Prostate gland (tissue), 2 donors: ENCODE data around the gene TCF4. TPM values are rescaled to one million over a fixed set of nuclear protein-coding genes. Genes with fewer than 3 reads are reported as not detected.

Source experiments
- DNase-seq: peaks from one replicate; pipeline ENCODE4 v3.0.0-alpha.2; 2019; ENCODE audit warnings: low spot score
- H3K27ac ChIP-seq, 2 donors: fragments of 200-600 bp; sonication (generic); 2 replicates each; pipeline ENCODE4 v1.5.1; 2017 to 2019
- H3K27me3 ChIP-seq: fragments of 200-600 bp; sonication (generic); replicated peaks from 2 replicates; pipeline ENCODE4 v1.5.1; 2019; ENCODE audit not compliant: insufficient read depth
- H3K36me3 ChIP-seq, 2 donors: fragments of 200-600 bp; sonication (generic); 1 replicate in 1 of 2; 2 replicates in 1 of 2; pipeline versions ENCODE4 v1.5.1 to v1.8.1; 2017 to 2019
- H3K4me1 ChIP-seq: fragments of 200-600 bp; sonication (generic); replicated peaks from 2 replicates; pipeline ENCODE4 v1.5.1; 2019
- H3K4me3 ChIP-seq, 2 donors: fragments of 200-600 bp; sonication (generic); 2 replicates each; pipeline ENCODE4 v1.5.1; 2017 to 2019
- H3K9me3 ChIP-seq: fragments of 200-600 bp; sonication (generic); 2 replicates; pipeline ENCODE4 v1.5.1; 2017
- POLR2A ChIP-seq: fragments of 450-650 bp; IDR thresholded peaks from one replicate; pipeline ENCODE4 v1.6.1; 2016; ENCODE audit warnings: antibody characterized with exemption, mild to moderate bottlenecking
- POLR2AphosphoS5 ChIP-seq: sonication (generic); formaldehyde crosslinking; IDR thresholded peaks from one replicate; pipeline ENCODE4 v1.6.1; 2017; ENCODE audit warnings: antibody characterized with exemption
- WGBS: methylation state at CpG from one replicate; pipeline ENCODE4 v1.1.5; 2018; 5-methylcytosine and 5-hydroxymethylcytosine counted together
- intact Hi-C: fragments of 100-400 bp; cut with DNase I; formaldehyde crosslinking; loops from one replicate; pipeline ENCODE4 v1.14.2; 2022
- total RNA-seq, 2 donors: library from RNA; depleted of rRNA; stranded (reverse); fragments of >200 nt; gene quantifications; one replicate each; pipeline ENCODE4 v1.1.0, GENCODE V29; 2016
- TF ChIP-seq, protein P1 (sequence below), 4 experiments: fragments of 200-600 bp in 2 of 4; fragments of 450-650 bp in 2 of 4; sonication (generic) in 2 of 4; IDR thresholded peaks; 1 replicate in 3 of 4; 2 replicates in 1 of 4; pipeline ENCODE4 v1.5.1; 2016 to 2019; ENCODE audit warnings: antibody characterized with exemption in 4 of 4, mild to moderate bottlenecking in 2 of 4, moderate library complexity in 2 of 4

The TCF4 gene
- total RNA-seq, 2 donors from 2014 or later: 29.8 to 87.2 TPM

DNA sequence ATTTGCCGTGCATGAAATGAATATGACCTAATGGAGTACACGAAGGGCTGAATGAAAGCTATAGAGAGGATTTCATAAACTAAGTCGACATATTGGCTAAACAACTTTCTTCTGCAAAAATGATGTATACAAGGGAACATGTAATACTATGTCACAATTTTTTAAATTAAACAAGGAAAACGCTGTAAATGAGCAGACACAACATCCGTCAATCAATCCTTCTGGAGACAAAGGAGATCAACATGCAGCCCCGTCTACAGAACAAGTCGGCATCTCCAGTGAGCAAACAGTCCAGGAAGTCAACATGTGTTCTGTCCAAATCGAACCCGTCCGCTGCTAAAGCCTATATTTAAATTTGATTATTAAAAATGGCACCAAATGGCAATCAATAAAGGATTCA is 180.8 kb downstream of the TCF4 start:
- no peaks in the 10 kb centered on the region for H3K4me1 ChIP-seq
- intact Hi-C loops: no loop called here
- H3K36me3 ChIP-seq: no peaks in the 10 kb centered on the region
- WGBS: 69% methylated on average over 10 of the region's 10 CpGs
- no peaks in the 10 kb centered on the region for H3K9me3 ChIP-seq
- no peak overlapping the region for H3K4me3 ChIP-seq
- TF ChIP-seq, protein P1, sequence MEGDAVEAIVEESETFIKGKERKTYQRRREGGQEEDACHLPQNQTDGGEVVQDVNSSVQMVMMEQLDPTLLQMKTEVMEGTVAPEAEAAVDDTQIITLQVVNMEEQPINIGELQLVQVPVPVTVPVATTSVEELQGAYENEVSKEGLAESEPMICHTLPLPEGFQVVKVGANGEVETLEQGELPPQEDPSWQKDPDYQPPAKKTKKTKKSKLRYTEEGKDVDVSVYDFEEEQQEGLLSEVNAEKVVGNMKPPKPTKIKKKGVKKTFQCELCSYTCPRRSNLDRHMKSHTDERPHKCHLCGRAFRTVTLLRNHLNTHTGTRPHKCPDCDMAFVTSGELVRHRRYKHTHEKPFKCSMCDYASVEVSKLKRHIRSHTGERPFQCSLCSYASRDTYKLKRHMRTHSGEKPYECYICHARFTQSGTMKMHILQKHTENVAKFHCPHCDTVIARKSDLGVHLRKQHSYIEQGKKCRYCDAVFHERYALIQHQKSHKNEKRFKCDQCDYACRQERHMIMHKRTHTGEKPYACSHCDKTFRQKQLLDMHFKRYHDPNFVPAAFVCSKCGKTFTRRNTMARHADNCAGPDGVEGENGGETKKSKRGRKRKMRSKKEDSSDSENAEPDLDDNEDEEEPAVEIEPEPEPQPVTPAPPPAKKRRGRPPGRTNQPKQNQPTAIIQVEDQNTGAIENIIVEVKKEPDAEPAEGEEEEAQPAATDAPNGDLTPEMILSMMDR (IDR thresholded peaks at IDR 0.05): no peak
- TF ChIP-seq POLR2A: no peak
- TF ChIP-seq POLR2AphosphoS5: no peak
- no peak overlapping the region for H3K27ac ChIP-seq
- no peaks in the 10 kb centered on the region for H3K27me3 ChIP-seq
- no peak for DNase-seq

DNA sequence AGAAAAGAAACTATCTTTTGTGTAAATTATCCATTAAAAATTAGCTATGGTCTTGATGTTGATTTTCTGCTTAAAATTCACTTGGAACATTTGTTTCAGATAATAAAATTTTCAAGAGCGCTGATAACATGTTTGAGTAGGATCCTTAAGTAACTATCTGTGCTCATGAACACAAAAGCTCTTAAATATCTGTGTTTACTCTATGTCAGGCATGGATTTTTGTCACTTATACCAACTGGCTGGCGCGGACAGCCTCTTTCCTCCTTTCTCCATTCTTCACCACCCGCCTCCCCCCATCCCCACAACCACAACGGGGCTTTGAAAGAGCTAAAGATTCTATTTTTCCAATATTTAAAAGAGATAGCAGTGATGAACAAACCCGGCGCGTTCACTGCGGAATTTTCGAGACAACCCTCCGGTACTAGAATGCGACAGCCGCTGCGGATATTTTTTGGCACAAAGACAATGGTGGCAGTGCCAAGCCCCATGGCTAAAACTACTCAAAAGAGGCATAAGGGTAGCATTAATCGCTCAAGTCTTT is 181.5 kb downstream of the TCF4 start:
- no peak for DNase-seq
- 41% methylated on average over 15 of the region's 15 CpGs for WGBS
- Histone ChIP-seq H3K27ac (peak overlapping the region in 1 of 2 donors; percentile 6), H3K36me3 (no peaks in the 10 kb centered on the region), H3K4me1 (no peaks in the 10 kb centered on the region), H3K27me3 (no peaks in the 10 kb centered on the region), H3K9me3 (no peaks in the 10 kb centered on the region), H3K4me3 (peak overlapping the region; percentile 6 to 17)
- TF ChIP-seq, protein P1 (IDR thresholded peaks at IDR 0.05): no peak
- TF ChIP-seq POLR2A (no peak), POLR2AphosphoS5 (no peak)
- intact Hi-C loops: no loop called here

DNA sequence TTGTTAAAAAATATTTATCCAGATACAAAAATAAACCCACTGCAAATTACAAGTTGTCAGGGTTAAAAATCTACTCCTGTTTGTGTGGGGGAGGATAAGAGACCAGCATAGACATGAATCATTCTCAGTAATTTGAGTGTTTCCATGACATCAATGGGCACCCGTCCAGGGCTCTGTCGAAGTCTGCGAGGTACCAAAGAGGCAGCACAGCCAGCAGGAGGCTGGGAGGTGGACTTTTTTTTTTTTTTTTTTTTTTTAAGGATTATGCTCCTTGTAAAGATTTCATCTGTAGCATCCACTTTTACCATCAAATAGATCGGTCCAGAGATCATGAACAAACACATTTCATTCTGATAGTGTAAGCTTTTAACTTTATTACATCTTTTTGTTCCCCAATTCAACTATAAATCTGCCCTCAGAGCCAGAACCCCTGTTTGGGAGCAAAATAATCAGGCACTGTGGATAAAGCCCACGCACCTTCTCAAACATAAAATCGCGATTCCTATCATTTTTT is 182.0 kb downstream of the TCF4 start:
- no peaks in the 10 kb centered on the region for H3K27me3 ChIP-seq
- TF ChIP-seq, protein P1 (IDR thresholded peaks at IDR 0.05): no peak
- TF ChIP-seq POLR2AphosphoS5 (peak; percentile 40), POLR2A (no peak)
- peak overlapping the region in 1 of 2 donors; percentile 17 for H3K4me3 ChIP-seq
- 12% methylated on average over 7 of the region's 7 CpGs for WGBS
- H3K27ac ChIP-seq: peak overlapping the region in 1 of 2 donors; percentile 6
- no peaks in the 10 kb centered on the region for H3K36me3 ChIP-seq
- H3K9me3 ChIP-seq: no peaks in the 10 kb centered on the region
- DNase-seq: peak; percentile 61
- intact Hi-C loops: no loop called here
- no peaks in the 10 kb centered on the region for H3K4me1 ChIP-seq

DNA sequence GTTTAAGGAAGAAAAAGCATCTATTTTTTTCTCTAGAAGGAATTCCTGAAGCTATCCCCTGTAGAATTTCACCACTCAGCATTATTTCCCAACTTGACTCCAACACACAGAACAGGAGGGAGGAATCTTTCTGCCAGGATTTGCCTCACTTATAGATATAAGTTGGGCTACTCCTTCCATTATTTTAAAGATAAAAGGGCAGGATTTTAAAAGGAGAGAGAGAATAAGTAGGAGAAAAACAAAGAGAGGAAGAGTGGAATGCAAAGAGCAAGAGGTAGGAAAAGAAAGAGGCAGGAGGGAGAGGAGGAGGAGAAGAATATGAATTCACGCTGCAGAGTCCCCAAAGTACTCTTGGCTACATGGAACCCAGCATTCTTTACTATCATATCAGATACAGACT is 182.5 kb downstream of the TCF4 start:
- Histone ChIP-seq H3K27ac (no peak overlapping the region), H3K27me3 (no peaks in the 10 kb centered on the region), H3K4me3 (no peak overlapping the region), H3K9me3 (no peaks in the 10 kb centered on the region), H3K4me1 (no peaks in the 10 kb centered on the region), H3K36me3 (no peaks in the 10 kb centered on the region)
- WGBS: 7% methylated on average over 1 of the region's 1 CpG
- no peak for DNase-seq
- intact Hi-C loops: no loop called here
- TF ChIP-seq, protein P1 (IDR thresholded peaks at IDR 0.05): no peak
- no peak for TF ChIP-seq POLR2AphosphoS5
- no peak for TF ChIP-seq POLR2A

DNA sequence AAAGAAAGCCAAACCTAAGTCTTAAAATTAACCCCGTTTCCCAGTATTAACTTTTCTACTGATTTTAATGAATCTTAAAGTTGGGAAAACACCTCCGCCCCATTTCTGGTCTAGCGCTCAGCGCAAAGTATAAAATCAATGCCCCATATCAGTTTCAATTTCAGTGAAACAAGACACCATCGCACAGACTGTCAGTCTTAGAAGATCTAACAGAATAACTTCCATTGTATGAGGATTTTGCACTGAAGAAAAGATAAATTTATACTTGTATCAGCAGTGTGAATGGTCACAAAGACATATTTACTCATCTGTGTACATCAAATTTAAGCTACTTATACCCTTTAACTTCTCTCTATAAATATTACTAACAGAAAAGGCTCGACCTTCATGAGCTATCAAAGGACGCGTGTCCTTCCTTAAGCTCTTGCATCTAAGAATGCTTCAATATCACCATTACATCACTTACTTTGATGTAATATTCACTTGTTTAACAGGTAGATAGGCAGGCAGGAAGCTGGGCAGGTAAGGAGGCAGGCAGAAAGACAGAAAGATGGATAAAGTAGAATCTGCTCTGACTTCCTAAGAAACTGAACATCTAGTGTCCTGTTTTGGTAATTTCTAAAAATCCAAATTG is 183.0 kb downstream of the TCF4 start:
- Histone ChIP-seq H3K36me3 (no peaks in the 10 kb centered on the region), H3K27ac (no peak overlapping the region), H3K4me1 (no peaks in the 10 kb centered on the region), H3K4me3 (no peak overlapping the region), H3K9me3 (no peaks in the 10 kb centered on the region), H3K27me3 (no peaks in the 10 kb centered on the region)
- no peak for TF ChIP-seq POLR2A
- TF ChIP-seq POLR2AphosphoS5: no peak
- TF ChIP-seq, protein P1 (IDR thresholded peaks at IDR 0.05): no peak
- no peak for DNase-seq
- intact Hi-C loops: loop anchor here (5.0 kb wide), 1 partner anchor 182 kb away; the partner anchor contains the start of gene TCF4
- WGBS: 96% methylated on average over 8 of the region's 8 CpGs
